Smooth muscle cell of the brain vasculature (primary cell): ENCODE results near the gene SLC30A3.

Source experiments
- DNase-seq: peaks from one replicate; pipeline ENCODE4 v3.0.0-alpha.2; 2012; ENCODE audit warnings: low read depth, low spot score

Gene SLC30A3

DNA sequence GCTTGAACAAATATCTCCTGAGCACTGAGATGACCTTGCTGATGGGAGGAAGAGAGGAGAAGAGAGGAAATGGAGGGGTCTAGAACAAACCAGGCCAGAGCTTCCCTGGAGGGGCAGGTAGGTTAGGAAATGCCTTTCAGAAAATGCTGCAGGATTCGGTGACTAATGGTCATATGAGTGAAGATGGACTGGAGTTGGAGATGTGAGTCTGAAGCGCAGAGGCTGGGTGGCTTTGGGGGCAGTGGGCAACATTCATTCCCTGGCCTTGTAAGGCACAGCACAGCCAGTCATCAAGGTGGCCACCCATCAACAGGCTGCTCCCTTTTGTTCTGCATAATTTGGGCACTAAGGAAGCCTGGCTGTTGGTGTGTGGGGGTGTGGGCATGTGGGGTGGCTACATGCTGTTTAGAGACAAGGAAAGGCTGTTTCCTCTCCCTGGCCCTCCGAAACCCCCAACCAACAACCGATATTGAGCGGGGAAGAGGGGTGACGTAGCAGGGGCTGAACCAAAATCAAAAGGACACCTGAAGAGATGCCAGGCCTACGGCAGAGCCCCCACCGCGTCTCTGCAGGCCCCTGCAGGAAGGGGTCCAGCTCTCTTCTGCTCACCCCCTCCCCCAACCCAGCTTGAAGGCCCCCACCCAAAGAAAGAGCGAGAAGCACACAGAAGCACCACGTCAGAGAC, 1.5 kb downstream of the SLC30A3 start:
- no peak for DNase-seq

DNA sequence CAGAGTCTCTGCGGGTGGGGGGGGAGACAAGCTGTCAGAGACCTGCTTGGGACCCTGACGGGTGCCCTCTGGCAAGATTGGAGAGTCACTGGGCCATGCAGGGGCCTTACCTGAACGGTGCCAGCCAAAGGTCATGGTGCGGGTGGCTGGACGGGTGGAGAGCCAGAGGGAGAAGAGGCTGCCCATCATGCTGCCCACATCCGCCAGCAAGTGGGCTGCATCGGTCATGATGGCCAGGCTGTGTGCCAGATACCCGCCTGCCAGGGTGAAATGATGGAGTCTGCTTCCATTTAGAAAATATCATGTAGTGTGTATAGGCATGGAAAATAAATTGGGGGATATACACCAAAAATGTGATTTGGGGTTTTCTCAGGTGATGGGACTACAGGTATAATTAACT, 4.8 kb downstream of the SLC30A3 start:
- no peak for DNase-seq

DNA sequence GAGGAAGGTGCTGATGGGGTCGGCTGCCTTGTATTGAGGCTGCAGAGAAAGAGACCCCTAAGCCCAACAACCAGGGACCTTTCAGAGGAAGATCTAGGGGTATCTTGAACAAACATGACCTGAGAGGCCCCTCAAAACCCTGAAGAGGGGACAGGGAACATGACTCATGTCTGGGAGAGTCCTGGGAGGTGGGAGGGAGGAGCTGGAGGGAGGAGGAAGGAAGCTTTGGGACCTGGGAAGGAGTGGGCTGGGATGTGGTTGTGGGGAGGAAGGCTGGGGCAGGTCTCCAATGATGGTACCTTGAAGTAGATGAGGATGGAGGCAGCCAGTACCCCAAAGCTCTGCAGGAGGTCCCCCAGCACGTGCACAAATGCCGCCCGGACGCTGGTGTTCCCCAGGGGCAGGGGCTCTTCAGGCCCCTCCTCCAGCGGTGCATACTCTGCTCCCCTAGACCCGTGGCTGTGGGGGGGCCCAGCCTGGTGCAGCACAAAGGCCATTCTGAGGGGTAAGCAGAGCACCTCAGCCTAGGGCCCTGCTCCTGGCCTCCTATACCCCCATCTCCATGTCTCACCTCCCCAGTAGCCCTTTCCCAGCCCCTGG, 5.9 kb downstream of the SLC30A3 start:
- DNase-seq = no peak

DNA sequence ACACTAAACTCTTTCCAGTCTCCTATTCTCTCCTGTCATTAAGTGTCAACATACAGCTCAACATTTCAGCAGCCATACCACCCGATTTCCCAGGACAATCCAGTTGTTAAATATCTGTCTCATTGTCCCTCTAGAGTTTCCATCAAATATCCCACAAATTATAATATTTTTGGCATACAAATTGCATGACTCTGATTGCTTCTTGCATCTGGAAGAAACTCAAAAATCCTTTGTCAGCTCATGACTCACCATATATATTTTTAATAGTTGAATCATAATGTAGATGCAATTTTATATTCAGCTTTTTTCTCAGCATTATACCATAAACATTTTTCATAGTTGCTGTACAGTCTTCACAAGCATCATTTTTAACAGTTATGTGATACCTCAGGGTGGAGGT, 7.2 kb downstream of the SLC30A3 start:
- no peak for DNase-seq

DNA sequence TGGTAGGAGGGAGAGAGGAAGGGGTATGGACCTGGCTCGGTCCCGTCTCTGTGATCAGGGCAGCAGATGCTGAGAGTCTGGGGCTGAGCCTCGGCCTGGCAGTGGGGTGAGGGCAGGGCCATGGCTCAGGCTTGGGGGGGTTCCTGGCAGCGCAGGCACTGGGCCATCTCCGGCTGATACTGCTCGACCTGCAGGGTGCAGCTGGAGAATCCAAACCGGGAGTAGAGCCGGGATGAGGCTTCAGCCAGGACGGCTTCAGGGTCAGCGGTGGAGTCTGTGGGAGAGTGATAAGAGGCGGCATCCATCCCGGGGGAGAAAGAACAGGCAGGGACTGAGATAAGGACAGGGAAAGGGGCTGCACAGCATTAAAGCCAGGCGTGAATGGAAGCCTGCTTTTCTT, 7.7 kb downstream of the SLC30A3 start:
- DNase-seq = no peak

DNA sequence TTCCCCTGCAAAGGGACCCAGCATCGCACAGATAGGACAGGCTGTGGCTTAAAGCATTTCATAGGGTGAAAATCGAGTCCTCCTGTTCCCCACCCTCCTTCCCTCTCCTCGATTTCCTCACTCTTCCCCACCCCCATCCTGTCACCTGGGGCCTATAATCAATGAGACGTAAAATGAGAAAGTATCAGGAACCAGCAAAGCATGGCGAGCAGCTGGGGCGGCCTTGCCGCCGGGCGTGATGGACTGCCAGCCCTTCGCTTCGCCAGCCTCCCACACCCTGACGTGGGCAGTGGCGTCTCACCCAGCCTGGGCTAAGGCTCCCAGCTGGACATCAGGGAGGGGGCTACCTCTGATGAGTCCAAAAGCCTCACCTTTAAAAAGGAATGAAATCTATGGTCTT, 11.1 kb downstream of the SLC30A3 start:
- no peak for DNase-seq

DNA sequence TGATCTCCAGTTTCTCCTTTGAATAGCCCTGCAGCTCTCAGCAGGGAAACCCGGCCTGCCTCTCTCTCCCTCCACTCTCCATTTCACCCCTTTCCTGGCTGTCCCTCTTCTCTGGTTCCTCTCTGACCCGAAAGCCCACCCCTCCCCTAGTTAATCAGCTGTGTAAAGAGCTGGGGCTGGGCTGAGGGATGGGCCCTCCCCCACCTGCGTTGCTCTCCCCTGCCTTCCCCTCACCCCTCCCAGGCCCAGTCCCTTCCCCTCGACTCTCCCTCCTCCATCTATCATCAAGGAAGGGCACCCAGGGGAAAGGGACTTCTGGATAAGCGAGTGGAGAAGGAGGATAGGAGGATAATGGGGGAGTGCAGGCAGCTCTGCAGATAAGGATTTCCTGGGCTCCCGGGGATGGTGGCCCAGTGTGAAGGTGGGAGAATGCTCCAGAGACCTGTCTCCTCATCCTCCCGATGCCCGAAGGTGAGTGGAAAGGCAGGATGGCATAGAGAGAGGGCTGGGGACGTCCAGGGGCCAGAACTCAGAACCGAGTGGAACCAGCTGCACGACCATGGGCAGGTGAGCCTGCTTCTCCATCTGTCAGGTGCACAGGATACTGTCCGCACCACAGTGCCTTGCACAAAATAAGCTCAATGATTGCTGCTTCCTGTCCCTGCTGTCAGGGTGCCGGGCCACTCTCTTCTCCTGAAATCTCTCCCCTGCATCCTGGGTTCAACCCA, 12.0 kb downstream of the SLC30A3 start:
- no peak for DNase-seq

DNA sequence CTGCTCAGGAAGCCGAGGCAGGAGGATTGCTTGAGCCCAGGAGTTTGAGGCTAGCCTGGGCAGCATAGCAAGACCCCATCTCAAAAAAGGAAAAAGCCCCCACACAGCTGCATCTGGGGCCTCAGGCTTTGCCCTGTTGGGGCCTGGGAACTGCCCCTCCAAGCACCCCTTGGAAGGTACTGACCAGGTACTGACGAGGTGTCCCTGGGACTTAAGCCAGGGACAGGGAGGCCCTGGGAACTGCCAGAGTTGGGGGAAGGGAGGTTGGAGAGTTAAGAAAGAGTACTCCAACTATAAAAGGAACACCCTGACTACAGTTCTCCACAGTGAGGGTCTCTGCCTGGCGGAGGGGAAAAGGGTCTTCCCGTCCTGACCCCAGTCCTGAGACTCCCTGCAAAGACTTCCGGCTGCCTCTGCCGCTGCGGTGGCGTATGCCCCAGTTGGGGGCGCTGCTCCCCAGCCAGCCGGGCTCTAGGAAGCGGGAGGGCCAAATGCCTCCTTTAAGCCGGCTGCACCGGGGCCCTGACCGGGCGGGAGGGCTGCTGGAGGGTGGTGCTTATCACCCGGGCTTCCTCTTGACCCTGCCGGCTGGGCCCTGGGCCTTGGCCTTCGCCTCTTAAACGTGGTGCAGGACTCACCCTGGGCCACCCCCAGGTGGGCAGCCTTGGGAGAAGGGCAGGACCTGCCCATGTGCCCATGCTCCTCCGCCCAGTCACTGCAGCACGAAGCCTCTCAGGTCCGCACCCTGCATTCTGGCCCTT, 12.8 kb downstream of the SLC30A3 start:
- no peak for DNase-seq

DNA sequence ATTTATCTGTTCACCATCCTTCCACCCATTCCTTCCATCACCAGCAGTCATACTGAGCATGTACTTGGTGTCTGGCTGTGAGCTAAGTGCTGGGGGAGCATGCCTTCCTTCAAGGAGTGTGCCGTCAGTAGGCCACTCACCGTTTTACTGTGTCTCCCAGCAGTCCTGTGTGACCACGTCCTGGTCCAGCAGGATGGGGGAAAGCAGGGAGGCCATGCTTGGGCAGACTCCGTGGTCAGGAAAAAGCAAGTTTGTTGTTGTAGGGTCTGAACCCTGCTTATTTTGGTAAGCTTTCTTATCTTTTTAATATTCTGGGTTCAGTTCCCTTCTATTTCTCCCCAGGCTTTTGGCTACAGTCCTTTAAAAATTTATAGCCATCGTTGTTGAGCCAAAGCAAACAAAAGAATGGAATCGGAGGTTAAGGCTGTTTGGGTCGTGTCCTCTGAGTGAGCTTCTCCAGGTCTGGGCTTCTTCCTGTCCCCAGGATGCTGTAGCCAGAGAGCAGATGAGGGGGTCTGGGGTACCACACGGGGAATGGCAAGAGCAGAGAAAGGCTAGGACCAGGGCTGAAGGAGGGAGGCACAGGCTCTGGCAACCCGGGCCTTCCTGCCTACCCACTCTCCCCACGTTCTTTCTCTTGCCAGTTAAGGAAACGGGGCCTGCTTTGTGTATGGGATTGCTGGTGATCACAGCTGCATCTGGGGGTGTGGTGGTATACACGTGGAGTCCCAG, 13.5 kb downstream of the SLC30A3 start:
- DNase-seq = no peak

DNA sequence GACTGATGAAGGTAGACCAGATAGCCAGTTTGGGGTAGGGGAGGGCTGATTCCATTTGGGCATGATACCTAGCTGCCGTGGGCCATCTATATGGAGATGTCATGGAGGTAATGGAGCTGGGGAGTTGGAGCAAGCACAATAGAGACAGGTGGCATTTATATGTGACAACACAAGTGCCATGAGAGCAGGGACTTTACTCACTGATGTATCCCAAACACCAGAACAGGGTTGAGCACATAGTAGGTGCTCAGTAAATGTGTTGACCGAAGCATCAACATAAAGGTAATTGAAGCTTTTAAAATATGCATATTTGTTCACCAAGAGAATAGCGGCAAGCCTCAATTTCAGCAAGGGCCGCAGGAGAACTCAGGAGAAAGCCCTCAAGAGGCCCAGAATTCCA, 15.0 kb downstream of the SLC30A3 start:
- DNase-seq = no peak

DNA sequence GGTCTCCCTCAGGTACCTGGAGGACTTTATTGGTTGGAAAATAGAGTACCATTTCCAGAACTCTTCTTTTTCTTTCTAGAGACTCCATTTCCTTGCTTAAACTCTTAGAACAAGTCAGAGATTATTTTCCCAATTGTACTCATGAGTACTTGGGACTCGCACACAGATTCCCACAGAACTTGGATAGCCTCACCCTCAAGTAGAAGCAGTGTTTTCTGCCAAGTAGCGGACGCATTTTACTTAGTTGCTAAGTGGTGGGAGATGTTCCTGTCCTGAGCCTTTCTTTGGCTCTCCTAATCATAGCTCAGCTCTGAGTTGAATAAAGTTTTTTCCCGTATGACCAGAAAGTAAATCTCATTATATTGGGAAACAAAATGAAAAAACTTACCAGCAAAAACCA, 17.2 kb downstream of the SLC30A3 start:
- no peak for DNase-seq

DNA sequence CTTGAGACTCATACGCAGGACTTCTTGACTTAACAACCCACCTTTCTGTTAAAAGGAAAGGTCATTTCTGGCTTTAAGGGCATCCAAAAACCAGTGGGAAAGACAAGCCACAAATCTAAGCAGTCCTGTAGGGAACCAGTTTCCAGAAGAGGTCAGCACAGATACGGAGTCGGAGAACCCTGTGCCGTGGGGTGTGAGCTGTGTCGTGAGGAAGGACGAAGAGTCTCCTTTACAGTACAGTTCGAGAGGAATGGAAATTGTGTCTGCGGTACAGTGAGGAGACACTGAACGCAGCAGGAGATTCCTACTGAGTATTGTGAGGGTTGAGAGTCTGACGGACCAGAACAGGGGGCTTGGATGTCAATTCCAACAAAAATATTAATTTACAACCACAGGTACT, 17.7 kb downstream of the SLC30A3 start:
- no peak for DNase-seq

DNA sequence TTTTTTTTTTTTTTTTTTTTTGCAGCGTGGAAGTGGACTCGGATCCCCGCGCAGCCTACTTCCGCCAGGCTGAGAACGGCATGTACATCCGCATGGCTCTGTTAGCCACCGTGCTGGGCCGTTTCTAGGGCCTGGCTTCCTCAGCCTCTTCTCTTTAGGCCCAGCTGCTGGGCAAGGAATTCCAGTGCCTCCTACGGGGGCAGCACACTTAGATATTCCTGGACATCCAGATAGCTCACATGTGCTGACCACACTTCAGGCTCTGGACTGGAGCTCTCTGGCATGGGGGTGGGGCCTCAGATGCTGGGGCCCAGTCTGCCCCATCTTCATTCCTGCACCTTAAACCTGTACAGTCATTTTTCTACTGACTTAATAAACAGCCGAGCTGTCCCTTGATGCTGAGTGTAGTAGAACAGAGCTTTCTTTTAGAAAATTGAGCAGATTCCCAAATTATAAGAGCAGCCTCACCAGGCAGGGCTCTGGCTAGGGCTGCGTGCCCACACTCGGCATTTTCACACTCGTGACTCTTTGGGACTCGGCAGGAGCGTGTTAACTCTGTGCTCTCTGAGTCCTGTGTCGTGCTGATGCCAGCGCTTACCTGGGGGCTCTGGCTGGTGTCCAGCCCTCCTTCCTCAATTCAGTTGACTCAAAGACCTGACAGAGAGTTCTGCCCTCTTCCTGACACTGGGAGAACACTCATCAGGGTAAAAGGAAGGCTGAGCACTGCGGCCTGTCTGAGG, 19.3 kb downstream of the SLC30A3 start:
- DNase-seq = no peak

DNA sequence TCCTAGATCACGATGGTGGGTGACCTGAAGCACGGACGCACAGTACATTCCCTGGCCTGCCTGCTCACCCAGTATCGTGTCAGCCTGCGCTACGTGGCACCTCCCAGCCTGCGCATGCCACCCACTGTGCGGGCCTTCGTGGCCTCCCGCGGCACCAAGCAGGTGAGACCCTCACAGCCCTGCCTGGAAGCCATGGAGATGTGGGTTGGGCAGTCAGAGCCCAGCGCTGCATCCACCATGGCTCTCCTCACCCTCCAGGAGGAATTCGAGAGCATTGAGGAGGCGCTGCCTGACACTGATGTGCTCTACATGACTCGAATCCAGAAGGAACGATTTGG, 20.3 kb downstream of the SLC30A3 start:
- no peak for DNase-seq

DNA sequence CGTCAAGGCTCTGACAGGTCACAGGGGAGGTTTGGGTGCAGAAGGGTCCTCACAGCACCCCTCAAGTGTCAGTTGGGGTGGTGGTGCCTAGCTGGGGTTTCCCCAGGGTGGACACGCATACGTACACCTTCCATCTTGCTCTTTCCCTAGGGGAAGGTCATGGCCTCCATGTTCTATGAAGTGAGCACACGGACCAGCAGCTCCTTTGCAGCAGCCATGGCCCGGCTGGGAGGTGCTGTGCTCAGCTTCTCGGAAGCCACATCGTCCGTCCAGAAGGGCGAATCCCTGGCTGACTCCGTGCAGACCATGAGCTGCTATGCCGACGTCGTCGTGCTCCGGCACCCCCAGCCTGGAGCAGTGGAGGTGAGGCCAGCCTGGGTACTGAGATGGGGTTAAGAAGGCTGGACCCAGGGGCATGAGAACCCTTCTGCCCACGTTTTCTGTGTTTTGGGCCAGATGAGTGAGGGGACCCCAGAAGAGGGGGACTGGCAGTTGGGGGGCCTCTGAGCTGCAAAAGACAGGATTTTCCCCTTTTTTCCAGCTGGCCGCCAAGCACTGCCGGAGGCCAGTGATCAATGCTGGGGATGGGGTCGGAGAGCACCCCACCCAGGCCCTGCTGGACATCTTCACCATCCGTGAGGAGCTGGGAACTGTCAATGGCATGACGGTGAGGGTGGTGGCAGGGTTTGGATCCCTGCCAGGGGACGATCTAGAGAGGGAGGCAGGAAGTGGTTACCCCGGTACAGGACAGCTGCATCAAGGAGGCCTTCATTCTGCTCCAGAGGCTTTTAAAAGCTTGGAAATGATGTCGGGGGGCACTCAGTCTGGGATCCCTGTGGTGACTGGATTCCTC, 20.9 kb downstream of the SLC30A3 start:
- DNase-seq = no peak

DNA sequence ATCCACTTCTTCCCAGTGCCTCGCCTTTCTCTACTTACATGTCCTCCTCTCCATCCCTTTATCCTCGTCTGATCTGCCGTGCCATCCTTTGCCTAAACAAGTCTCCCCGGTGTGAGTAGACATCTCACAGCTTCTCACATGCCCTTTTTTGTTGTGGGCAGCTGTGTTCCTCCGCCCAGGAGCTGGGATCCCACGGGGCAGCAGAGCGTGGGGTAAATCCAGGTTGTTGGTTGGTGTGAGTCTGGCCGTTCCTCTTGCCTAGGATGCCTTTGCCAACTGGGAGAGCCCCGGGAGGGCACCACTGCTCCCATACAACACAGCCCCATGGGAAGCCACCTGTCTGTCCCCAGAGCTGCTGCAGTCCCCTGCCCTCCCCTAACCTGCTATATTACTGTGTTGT, 22.4 kb downstream of the SLC30A3 start:
- DNase-seq = no peak

DNA sequence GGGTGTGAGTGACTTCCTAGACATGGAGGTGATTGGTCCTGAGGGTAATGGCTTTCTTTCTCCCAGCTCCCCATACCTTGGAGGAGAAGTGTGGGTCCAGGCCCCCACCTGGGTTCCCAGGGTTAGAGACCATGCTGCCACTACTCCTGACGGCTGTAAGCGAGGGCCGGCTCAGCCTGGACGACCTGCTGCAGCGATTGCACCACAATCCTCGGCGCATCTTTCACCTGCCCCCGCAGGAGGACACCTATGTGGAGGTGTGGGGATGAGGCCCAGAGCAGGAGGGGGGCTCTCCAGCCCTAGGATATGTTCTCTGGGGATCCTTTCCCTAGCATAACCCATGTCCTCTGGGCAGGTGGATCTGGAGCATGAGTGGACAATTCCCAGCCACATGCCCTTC, 23.9 kb downstream of the SLC30A3 start:
- no peak for DNase-seq

DNA sequence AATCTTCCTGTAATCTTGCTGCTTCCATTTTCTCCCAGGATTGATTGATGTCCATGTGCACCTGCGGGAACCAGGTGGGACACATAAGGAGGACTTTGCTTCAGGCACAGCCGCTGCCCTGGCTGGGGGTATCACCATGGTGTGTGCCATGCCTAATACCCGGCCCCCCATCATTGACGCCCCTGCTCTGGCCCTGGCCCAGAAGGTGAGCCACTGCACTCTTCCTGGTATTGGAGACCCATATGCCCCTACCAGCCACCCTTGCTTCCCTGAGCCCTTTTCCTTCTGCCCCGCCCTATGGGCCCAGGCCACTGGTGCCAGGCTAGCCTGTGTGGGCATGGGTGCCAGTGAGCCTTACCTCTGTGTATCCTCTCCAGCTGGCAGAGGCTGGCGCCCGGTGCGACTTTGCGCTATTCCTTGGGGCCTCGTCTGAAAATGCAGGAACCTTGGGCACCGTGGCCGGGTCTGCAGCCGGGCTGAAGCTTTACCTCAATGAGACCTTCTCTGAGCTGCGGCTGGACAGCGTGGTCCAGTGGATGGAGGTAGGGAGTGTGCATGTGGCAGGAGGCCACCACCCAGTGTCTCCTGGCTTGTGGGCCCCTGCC, 25.4 kb downstream of the SLC30A3 start:
- DNase-seq = no peak

DNA sequence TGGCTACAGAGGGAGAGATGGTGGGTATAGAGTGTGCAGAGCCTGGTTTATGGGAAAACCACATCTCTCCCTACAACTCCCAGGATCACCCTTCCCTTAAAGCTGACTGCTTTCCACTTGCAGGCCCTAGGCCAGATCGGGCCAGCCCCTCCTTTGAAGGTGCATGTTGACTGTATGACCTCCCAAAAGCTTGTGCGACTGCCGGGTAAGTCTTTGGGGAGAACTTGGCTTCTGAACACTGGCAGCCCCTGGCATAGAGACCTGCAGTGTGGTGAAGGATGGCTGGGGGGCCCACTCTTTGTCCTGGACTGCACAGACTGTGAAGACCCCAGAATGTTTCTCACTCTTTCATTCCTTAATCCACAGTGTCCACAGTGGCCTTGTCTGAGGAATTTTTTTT, 26.2 kb downstream of the SLC30A3 start:
- DNase-seq = no peak

DNA sequence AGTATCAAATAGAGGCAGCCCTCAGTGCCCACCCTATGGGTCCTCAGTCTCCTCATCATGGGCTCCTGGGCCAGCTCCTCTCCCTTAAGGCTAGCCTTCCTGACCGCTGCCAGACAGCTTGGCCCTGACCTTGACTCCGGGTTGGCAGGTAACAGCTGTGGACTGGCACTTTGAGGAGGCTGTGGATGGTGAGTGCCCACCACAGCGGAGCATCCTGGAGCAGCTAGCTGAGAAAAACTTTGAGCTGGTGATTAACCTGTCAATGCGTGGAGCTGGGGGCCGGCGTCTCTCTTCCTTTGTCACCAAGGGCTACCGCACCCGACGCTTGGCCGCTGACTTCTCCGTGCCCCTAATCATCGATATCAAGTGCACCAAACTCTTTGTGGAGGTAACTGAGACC, 26.7 kb downstream of the SLC30A3 start:
- DNase-seq = no peak
